Trophoblast cell (in vitro differentiated cells and primary cell): ENCODE data around the gene PCSK1.
A peak's percentile ranks its signal among the peaks of the same experiment; 100 is the strongest.

ENCODE experiments used
- DNase-seq, 2 donors: peaks; one replicate each; pipeline ENCODE4 v3.0.0-alpha.2; 2016
- H2AFZ ChIP-seq: 2 replicates; pipeline ENCODE4 v1.6.1; 2013; ENCODE audit warnings: low read length, moderate library complexity, mild to moderate bottlenecking; ENCODE audit not compliant: insufficient read depth, poor library complexity
- H2AK5ac ChIP-seq: 2 replicates; pipeline ENCODE4 v1.6.1; 2013; ENCODE audit warnings: mild to moderate bottlenecking, low read length
- H2BK120ac ChIP-seq: 2 replicates; pipeline ENCODE4 v1.6.1; 2013; ENCODE audit warnings: low read length, mild to moderate bottlenecking, moderate library complexity; ENCODE audit not compliant: insufficient read depth, poor library complexity
- H2BK12ac ChIP-seq: 2 replicates; pipeline ENCODE4 v1.6.1; 2013; ENCODE audit warnings: mild to moderate bottlenecking, low read length, moderate library complexity
- H2BK5ac ChIP-seq: 2 replicates; pipeline ENCODE4 v1.6.1; 2013; ENCODE audit warnings: low read length, low read depth, moderate library complexity, mild to moderate bottlenecking; ENCODE audit not compliant: poor library complexity
- H3K14ac ChIP-seq: 2 replicates; pipeline ENCODE4 v1.6.1; 2013; ENCODE audit warnings: mild to moderate bottlenecking, low read length
- H3K18ac ChIP-seq: 2 replicates; pipeline ENCODE4 v1.6.1; 2013; ENCODE audit warnings: mild to moderate bottlenecking, low read length
- H3K23ac ChIP-seq: 2 replicates; pipeline ENCODE4 v1.6.1; 2013; ENCODE audit warnings: low read length
- H3K27ac ChIP-seq: 2 replicates; pipeline ENCODE4 v1.5.1; 2013; ENCODE audit warnings: low read depth, mild to moderate bottlenecking, inconsistent platforms, low read length, moderate library complexity
- H3K27me3 ChIP-seq: 2 replicates; pipeline ENCODE4 v1.6.1; 2013; ENCODE audit warnings: inconsistent platforms, mild to moderate bottlenecking, low read length, moderate library complexity; ENCODE audit not compliant: insufficient read depth
- H3K36me3 ChIP-seq, 2 experiments: 1 replicate in 1 of 2; 2 replicates in 1 of 2; pipeline ENCODE4 v1.6.1; 2013; ENCODE audit warnings: low read length in 2 of 2, mild to moderate bottlenecking in 2 of 2, moderate library complexity in 1 of 2; ENCODE audit not compliant: insufficient read depth in 2 of 2, control insufficient read depth in 1 of 2
- H3K4ac ChIP-seq: 2 replicates; pipeline ENCODE4 v1.6.1; 2013; ENCODE audit warnings: low read depth, mild to moderate bottlenecking, low read length, moderate library complexity
- H3K4me1 ChIP-seq, 2 experiments: 1 replicate in 1 of 2; 2 replicates in 1 of 2; pipeline ENCODE4 v1.6.1; 2013; ENCODE audit warnings: low read length in 2 of 2, mild to moderate bottlenecking in 2 of 2, moderate library complexity in 1 of 2; ENCODE audit not compliant: insufficient read depth in 2 of 2, control insufficient read depth in 1 of 2
- H3K4me2 ChIP-seq: 2 replicates; pipeline ENCODE4 v1.6.1; 2013; ENCODE audit warnings: inconsistent platforms, mild to moderate bottlenecking, low read length, moderate library complexity
- H3K4me3 ChIP-seq: 2 replicates; pipeline ENCODE4 v1.5.1; 2013; ENCODE audit warnings: mild to moderate bottlenecking, low read depth, low read length, inconsistent platforms
- H3K79me1 ChIP-seq: one replicate; pipeline ENCODE4 v1.6.1; 2013; ENCODE audit warnings: low read length
- H3K79me2 ChIP-seq: 2 replicates; pipeline ENCODE4 v1.6.1; 2013; ENCODE audit warnings: low read length, mild to moderate bottlenecking; ENCODE audit not compliant: control insufficient read depth, insufficient read depth, poor library complexity
- H3K9ac ChIP-seq: 2 replicates; pipeline ENCODE4 v1.6.1; 2013; ENCODE audit warnings: mild to moderate bottlenecking, low read length
- H3K9me3 ChIP-seq: 2 replicates; pipeline ENCODE4 v1.6.1; 2013; ENCODE audit warnings: low read depth, mild to moderate bottlenecking, control low read depth, inconsistent platforms, low read length; ENCODE audit not compliant: insufficient read depth
- H4K12ac ChIP-seq: 2 replicates; pipeline ENCODE4 v1.6.1; 2013; ENCODE audit warnings: low read depth, mild to moderate bottlenecking, low read length, moderate library complexity
- H4K8ac ChIP-seq: 2 replicates; pipeline ENCODE4 v1.6.1; 2013; ENCODE audit warnings: low read depth, mild to moderate bottlenecking, low read length, moderate library complexity
- H4K91ac ChIP-seq: one replicate; pipeline ENCODE4 v1.6.1; 2013; ENCODE audit warnings: low read depth, mild to moderate bottlenecking, low read length, moderate library complexity
- WGBS: extraction: QIAGEN DNeasy Blood & Tissue Kit; methylation state at CpG from one replicate; pipeline ENCODE4 v1.1.7; 2013; ENCODE audit warnings: missing lambda C conversion rate; ENCODE audit not compliant: insufficient read length, insufficient coverage; ENCODE audit errors: extremely low coverage; 5-methylcytosine and 5-hydroxymethylcytosine counted together

PCSK1 gene

GRCh38 chr5:96348536-96348935 is 84.5 kb downstream of the PCSK1 start:
- Histone ChIP-seq H2BK120ac (no peak overlapping the region), H3K27ac (no peak overlapping the region), H3K4ac (no peak overlapping the region), H3K23ac (peak overlapping the region; percentile 95), H3K36me3 (no peaks in the 10 kb centered on the region), H2AK5ac (no peak overlapping the region), H4K91ac (no peak overlapping the region), H4K8ac (no peak overlapping the region), H3K4me2 (no peak overlapping the region), H3K79me1 (no peaks in the 10 kb centered on the region), H3K18ac (no peak overlapping the region), H3K9ac (no peak overlapping the region), H3K4me1 (no peaks in the 10 kb centered on the region), H2AFZ (no peak overlapping the region), H3K79me2 (no peaks in the 10 kb centered on the region), H3K4me3 (no peak overlapping the region), H2BK5ac (no peak overlapping the region), H3K9me3 (no peaks in the 10 kb centered on the region), H2BK12ac (no peak overlapping the region), H3K27me3 (no peaks in the 10 kb centered on the region), H3K14ac (no peak overlapping the region), H4K12ac (no peak overlapping the region)
- no CpG with 5 or more reads among the region's 1 CpG for WGBS
- no peak for DNase-seq

DNA sequence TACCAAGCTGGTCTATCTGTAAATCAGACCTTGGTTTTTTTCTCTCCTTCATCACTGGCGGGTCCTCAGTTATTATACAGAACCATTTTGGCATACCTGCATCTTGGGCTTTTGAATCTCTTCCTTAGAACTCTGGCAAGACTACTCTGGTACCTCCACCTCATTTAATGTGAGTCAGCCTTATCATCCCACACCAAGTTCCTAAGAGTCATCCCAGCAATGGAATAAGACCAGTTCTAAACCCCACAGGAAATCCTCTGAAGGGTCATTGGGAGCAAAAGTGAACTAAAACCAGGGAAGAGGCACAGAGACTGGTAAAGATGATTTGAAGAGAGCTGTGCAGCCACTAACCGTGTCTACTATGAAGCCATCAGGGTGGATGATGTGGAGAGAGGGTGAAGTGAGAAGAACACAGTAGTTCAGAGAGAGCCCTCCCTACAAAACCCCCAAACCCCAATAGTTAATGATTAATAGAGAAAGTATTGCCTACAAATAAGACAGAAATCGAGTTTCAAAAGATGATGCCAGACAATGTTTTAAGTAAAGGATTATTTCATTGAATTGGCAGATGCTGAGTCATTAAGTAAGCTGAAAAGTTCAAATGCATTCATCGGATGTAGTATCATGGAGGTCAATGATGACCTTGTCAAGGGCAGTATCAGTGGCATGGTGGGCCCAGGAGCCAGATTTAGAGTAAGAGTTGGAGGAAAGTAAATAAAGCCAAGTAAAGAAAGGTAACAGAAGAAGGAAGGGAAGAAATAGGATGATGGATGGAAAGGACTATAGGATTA is 85.4 kb downstream of the PCSK1 start:
- Histone ChIP-seq H3K4me1 (no peaks in the 10 kb centered on the region), H3K18ac (no peak overlapping the region), H3K36me3 (no peaks in the 10 kb centered on the region), H3K14ac (no peak overlapping the region), H3K79me2 (no peaks in the 10 kb centered on the region), H4K91ac (no peak overlapping the region), H2BK12ac (no peak overlapping the region), H3K4me2 (no peak overlapping the region), H3K79me1 (no peaks in the 10 kb centered on the region), H2AK5ac (no peak overlapping the region), H3K4ac (no peak overlapping the region), H3K4me3 (no peak overlapping the region), H4K8ac (no peak overlapping the region), H3K27me3 (no peaks in the 10 kb centered on the region), H4K12ac (no peak overlapping the region), H2AFZ (no peak overlapping the region), H2BK5ac (no peak overlapping the region), H3K9me3 (no peaks in the 10 kb centered on the region), H3K23ac (no peak overlapping the region), H3K9ac (no peak overlapping the region), H2BK120ac (no peak overlapping the region), H3K27ac (no peak overlapping the region)
- WGBS: no CpG with 5 or more reads among the region's 4 CpGs
- no peak for DNase-seq

GRCh38 chr5:96344678-96345577 is 88.1 kb downstream of the PCSK1 start:
- Histone ChIP-seq H4K91ac (no peak overlapping the region), H3K79me1 (no peaks in the 10 kb centered on the region), H2AFZ (no peak overlapping the region), H3K36me3 (no peaks in the 10 kb centered on the region), H3K14ac (no peak overlapping the region), H3K4me2 (no peak overlapping the region), H3K27ac (no peak overlapping the region), H3K4ac (no peak overlapping the region), H2BK5ac (no peak overlapping the region), H3K4me1 (no peaks in the 10 kb centered on the region), H4K12ac (no peak overlapping the region), H3K18ac (no peak overlapping the region), H4K8ac (no peak overlapping the region), H2AK5ac (no peak overlapping the region), H3K9me3 (no peaks in the 10 kb centered on the region), H3K79me2 (no peaks in the 10 kb centered on the region), H3K9ac (no peak overlapping the region), H3K4me3 (no peak overlapping the region), H2BK12ac (no peak overlapping the region), H3K23ac (no peak overlapping the region), H3K27me3 (no peaks in the 10 kb centered on the region), H2BK120ac (no peak overlapping the region)
- DNase-seq: peak; percentile 14 to 74
- WGBS: no CpG with 5 or more reads among the region's 6 CpGs

DNA sequence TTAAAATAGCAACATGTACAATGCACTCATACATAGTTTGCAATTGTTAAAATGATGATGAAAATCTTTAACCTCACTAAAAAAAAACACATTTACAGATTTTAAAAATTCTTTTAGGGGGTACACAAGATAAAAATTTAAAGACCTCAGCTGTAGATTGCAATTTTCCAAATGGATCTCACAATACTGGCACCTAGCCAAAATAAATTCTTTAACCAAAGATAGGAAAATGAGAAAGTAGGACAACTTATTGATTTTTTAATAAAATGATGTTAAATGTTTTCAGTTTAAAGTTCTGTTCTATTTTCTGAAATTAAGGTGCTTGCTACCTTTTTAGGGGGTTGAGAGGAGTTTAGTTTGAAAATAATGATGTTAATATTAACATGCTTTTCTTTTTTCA is 90.0 kb downstream of the PCSK1 start:
- Histone ChIP-seq H3K4me1 (no peaks in the 10 kb centered on the region), H2BK5ac (no peak overlapping the region), H2AK5ac (no peak overlapping the region), H3K27ac (no peak overlapping the region), H3K36me3 (no peaks in the 10 kb centered on the region), H3K9ac (no peak overlapping the region), H2AFZ (no peak overlapping the region), H4K12ac (no peak overlapping the region), H3K18ac (no peak overlapping the region), H2BK12ac (no peak overlapping the region), H2BK120ac (no peak overlapping the region), H3K4ac (no peak overlapping the region), H3K4me2 (no peak overlapping the region), H3K79me2 (no peaks in the 10 kb centered on the region), H3K4me3 (no peak overlapping the region), H4K8ac (no peak overlapping the region), H3K27me3 (no peaks in the 10 kb centered on the region), H4K91ac (no peak overlapping the region), H3K23ac (no peak overlapping the region), H3K9me3 (no peaks in the 10 kb centered on the region), H3K14ac (no peak overlapping the region), H3K79me1 (peaks cover 1% of the 10 kb centered on the region)
- no peak for DNase-seq
